Epithelial cell of esophagus (primary cell): Measurements from ENCODE around the gene SLC17A7.
"Not testable (repeated sequence)": the region's sequence is repeated elsewhere in the genome, so short reads cannot be mapped to it uniquely, and the experiment has no call there.

Experiments
- DNase-seq: peaks from one replicate; pipeline ENCODE4 v3.0.0; 2010; ENCODE audit warnings: low read depth
- H3K4me3 ChIP-seq: 2 replicates; pipeline ENCODE4 v1.5.1; 2011; ENCODE audit warnings: mild to moderate bottlenecking, low read length, control low read depth
- TF ChIP-seq, protein P1 (sequence below): IDR thresholded peaks from 2 replicates; pipeline ENCODE4 v1.5.1; 2011; ENCODE audit warnings: low read depth, mild to moderate bottlenecking, low read length, control low read depth, inconsistent platforms; ENCODE audit not compliant: insufficient read depth; ENCODE audit errors: missing control alignments

SLC17A7 gene

GRCh38 chr19:49475191-49475917 lies 34.0 kb upstream of the SLC17A7 start:
- DNase-seq, result no peak
- TF ChIP-seq, protein P1, sequence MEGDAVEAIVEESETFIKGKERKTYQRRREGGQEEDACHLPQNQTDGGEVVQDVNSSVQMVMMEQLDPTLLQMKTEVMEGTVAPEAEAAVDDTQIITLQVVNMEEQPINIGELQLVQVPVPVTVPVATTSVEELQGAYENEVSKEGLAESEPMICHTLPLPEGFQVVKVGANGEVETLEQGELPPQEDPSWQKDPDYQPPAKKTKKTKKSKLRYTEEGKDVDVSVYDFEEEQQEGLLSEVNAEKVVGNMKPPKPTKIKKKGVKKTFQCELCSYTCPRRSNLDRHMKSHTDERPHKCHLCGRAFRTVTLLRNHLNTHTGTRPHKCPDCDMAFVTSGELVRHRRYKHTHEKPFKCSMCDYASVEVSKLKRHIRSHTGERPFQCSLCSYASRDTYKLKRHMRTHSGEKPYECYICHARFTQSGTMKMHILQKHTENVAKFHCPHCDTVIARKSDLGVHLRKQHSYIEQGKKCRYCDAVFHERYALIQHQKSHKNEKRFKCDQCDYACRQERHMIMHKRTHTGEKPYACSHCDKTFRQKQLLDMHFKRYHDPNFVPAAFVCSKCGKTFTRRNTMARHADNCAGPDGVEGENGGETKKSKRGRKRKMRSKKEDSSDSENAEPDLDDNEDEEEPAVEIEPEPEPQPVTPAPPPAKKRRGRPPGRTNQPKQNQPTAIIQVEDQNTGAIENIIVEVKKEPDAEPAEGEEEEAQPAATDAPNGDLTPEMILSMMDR, result no peak
- no peak overlapping the region for H3K4me3 ChIP-seq

GRCh38 chr19:49474542-49474924 lies 33.2 kb upstream of the SLC17A7 start:
- peak overlapping the region; percentile 62 for H3K4me3 ChIP-seq
- TF ChIP-seq, protein P1, result no peak
- no peak for DNase-seq

DNA sequence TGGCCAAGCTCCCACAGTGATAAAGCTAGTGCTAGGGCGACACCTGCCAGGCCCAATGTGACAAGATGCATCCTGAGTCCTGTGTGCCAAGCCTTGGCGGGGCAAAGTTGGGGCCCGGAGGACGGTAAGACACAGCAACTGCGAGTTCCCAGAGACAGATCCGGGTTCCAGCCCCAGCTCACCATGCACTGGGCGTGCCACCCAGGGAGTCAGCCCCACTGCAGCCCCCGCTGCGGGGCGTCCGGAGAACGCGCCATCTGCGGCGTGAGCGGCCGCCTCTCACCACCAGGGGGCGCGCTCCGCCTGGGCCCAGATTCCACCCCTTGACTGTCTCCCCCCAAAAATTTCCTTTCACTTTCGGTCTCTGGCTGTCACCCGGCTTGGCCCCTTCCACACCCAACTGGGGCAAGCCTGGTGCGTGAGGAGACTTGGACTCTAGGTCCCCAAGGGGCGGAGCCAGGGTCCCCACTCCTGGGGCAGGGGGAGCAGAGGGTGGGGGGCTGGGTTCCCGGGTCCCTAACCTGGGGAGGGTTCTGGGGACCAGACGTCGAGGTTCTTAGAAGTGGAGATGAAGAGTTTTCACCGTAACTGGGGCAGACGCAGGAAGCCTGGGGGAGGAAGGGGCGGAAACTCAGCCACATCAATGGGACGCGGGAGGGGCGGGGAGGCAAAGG lies 32.7 kb upstream of the SLC17A7 start, which contains the start of gene FLT3LG:
TSS of gene FLT3LG (plus strand) at position 348 of the 674 bp plus-strand sequence. CDS start 425 bp downstream, outside the sequence.
- DNase-seq, result peak; percentile 58

GRCh38 chr19:49473501-49473867 lies 32.2 kb upstream of the SLC17A7 start:
- H3K4me3 ChIP-seq, DNase-seq: not testable (repeated sequence)

More for the DNA sequence above, 32.7 kb upstream of the SLC17A7 start, which contains the start of gene FLT3LG:
- H3K4me3 ChIP-seq, result peak within 1 kb of the TSS; percentile 62
- TF ChIP-seq, protein P1, result peak; percentile 72

- no peak for DNase-seq
- TF ChIP-seq, protein P1, result no peak
- H3K4me3 ChIP-seq, result no peak overlapping the region
Measured at GRCh38 chr19:49472936-49473335, 31.6 kb upstream of the SLC17A7 start.

DNA sequence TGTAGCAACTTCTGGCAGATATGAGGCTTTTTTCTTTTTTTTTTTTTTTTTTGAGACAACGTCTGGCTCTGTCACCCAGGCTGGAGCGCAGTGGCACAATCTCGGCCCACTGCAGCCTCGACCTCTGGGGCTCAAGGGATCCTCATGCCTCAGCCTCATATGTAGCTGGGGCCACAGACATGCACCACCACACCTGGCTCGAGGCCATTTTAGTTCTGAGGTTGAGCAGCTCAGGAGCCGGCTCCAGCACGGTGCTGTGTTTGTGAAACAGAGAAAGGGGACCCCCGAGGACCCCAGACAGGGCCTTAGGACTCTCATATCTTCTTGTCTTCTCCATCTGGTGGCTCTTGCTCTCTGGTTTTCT lies 29.3 kb upstream of the SLC17A7 start:
- no peak overlapping the region for H3K4me3 ChIP-seq
- TF ChIP-seq, protein P1, result no peak
- DNase-seq, result no peak

DNA sequence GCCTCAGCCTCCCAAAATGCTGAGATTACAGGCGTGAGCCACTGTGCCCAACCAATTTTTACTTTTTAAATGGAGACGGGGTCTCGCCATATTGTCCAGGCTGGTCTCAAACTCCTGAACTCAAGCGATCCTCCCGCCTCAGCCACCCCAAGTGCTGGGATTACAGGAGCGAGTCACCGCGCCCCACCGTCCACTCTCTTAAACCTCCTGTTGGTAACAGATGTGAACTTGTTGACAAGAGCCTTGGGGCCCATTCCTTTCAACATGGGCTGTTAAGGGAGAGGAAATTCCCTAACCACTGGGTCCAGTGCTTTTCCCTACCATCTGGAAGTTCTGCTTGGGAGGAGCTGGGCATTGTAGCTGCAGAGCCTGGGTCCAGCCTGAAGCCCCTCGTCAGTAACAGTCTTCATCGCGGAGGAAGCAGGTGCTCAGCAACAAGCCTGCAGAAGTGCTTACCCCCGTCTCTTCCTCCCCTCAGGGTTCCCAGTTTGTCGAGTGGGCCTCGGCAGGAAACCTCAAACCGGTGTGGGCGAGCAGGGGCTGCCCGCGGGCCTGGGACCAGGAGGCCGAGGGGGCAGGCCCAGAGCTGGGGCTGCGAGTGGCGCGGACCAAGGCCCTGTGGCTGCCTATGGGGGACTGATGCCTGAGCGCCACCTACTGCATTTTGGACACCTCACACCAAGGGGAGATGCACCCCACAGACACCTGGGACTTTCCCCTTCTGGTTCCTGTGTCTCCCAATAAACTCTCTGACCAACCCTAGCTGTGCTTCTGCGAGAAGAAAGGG lies 28.7 kb upstream of the SLC17A7 start:
- no peak overlapping the region for H3K4me3 ChIP-seq
- DNase-seq, result peak; percentile 10

More for the DNA sequence above, 28.7 kb upstream of the SLC17A7 start:
- TF ChIP-seq, protein P1, result no peak
